GM10248 (cell line): Measurements from ENCODE around the gene PTPN13.
"Not testable (repeated sequence)": the region's sequence is repeated elsewhere in the genome, so short reads cannot be mapped to it uniquely, and the experiment has no call there.

Experiments used
- CTCF ChIA-PET: fragments of 300-600 bp; sonication (Branson Sonifier 250); formaldehyde crosslinking; extraction: SDS; loops from one replicate; lab custom pipeline; 2021; ENCODE audit warnings: antibody characterized with exemption; lab: Yijun Ruan, JAX
- POLR2A ChIA-PET: fragments of 350-650 bp; sonication (Branson Sonifier 250); formaldehyde crosslinking; extraction: SDS; loops from one replicate; lab custom pipeline; 2020; ENCODE audit warnings: antibody characterized with exemption; lab: Yijun Ruan, JAX
- DNase-seq: peaks from one replicate; pipeline ENCODE4 v3.0.0; 2012; ENCODE audit errors: extremely low spot score
- TF ChIP-seq, protein P1 (sequence below): IDR thresholded peaks from 2 replicates; pipeline ENCODE4 v1.5.1; 2012; ENCODE audit warnings: mild to moderate bottlenecking, low read depth; ENCODE audit errors: extremely low read depth, missing control alignments, control extremely low read depth

Gene PTPN13

DNA sequence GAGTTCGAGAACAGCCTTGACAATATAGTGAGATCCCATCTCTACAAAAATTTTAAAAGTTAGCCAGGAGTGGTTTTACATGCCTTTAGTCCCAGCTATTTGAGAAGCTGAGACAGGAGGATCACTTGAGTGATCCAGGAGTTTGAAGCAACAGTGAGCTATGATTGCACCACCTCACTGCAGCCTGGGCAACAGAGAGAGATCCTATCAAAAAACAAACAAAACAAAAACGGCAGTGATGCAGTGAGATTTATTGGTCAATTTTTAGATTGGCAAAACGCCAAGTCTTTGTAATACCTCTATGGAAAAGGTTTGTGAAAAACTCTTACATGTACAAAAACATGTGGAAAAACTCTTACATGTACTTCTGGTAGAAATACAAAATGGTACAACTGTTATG is 91.3 kb downstream of the PTPN13 start:
- CTCF ChIA-PET, result no interaction called here
- POLR2A ChIA-PET, result no interaction called here
- TF ChIP-seq, protein P1, sequence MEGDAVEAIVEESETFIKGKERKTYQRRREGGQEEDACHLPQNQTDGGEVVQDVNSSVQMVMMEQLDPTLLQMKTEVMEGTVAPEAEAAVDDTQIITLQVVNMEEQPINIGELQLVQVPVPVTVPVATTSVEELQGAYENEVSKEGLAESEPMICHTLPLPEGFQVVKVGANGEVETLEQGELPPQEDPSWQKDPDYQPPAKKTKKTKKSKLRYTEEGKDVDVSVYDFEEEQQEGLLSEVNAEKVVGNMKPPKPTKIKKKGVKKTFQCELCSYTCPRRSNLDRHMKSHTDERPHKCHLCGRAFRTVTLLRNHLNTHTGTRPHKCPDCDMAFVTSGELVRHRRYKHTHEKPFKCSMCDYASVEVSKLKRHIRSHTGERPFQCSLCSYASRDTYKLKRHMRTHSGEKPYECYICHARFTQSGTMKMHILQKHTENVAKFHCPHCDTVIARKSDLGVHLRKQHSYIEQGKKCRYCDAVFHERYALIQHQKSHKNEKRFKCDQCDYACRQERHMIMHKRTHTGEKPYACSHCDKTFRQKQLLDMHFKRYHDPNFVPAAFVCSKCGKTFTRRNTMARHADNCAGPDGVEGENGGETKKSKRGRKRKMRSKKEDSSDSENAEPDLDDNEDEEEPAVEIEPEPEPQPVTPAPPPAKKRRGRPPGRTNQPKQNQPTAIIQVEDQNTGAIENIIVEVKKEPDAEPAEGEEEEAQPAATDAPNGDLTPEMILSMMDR, result no peak
- DNase-seq, result no peak

DNA sequence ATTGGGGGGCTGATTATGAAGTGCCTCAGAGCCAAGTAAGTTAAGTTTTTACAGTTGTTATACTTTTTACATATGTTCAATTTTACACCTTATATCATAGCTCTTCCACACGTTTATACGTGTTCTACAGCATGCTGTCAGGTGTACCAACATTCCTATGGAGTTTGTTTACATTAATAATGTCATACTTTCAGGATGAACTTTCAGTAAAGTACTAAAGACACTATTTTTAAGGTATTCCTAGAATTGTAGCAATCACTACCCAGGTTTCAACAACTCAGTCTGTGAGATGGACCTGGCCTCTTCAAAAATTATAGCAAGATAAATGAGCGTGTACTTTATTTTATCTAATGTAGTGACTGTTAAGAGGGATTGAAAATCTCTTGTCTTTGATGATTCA is 92.6 kb downstream of the PTPN13 start:
- ChIA-PET CTCF (interaction anchor here (1.4 to 1.7 kb wide), 2 partner anchors 23 to 29 kb away, joined by 3 read pairs; no protein-coding TSS in a partner anchor), POLR2A (no interaction called here)
- DNase-seq, result no peak
- TF ChIP-seq, protein P1, result no peak

DNA sequence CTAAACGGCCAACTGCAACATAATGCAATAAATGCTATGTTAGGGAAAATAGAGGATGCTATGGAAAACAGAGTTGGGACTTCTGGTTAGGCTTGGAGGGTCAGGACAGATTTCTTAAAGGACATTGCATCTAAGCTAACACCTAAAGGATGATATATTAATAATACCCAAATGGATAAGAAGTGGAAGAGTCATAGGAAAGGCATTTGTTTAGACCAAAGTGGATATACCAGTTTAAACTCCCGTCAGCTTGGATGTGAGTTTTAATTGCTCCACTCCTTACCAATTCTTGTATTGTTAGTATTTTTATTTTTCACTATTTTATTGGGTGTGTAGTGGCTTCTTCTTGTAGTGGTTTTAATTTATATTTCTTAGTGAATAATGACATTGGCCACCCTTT is 93.9 kb downstream of the PTPN13 start:
- ChIA-PET POLR2A (no interaction called here), CTCF (interaction anchor here (1.4 kb wide), 1 partner anchor 21 kb away, joined by 3 read pairs; no protein-coding TSS in a partner anchor)
- DNase-seq, result no peak
- TF ChIP-seq, protein P1, result no peak

DNA sequence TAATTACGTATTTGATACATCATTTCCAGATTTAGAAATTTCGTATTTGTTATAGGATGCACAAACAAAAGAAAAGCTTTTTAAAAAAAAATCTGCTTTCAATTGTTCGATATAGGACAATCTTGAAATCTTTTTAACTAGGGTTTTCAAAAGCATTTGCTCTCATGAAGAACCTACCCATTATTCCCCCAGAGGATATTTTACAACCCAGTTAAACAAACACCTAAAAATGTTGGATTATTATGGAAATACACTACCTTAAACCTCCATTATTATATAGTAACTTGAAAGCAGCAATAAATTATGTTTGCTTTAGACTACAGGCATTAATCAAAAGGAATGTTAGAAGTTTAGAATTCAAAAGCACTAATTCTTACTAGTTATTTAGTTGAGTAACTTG is 110.5 kb downstream of the PTPN13 start:
- DNase-seq, result no peak
- TF ChIP-seq, protein P1, result no peak
- CTCF ChIA-PET, result interaction anchor here (1.2 kb wide), 1 partner anchor 208 kb away, joined by 3 read pairs; no protein-coding TSS in a partner anchor
- POLR2A ChIA-PET, result no interaction called here

DNA sequence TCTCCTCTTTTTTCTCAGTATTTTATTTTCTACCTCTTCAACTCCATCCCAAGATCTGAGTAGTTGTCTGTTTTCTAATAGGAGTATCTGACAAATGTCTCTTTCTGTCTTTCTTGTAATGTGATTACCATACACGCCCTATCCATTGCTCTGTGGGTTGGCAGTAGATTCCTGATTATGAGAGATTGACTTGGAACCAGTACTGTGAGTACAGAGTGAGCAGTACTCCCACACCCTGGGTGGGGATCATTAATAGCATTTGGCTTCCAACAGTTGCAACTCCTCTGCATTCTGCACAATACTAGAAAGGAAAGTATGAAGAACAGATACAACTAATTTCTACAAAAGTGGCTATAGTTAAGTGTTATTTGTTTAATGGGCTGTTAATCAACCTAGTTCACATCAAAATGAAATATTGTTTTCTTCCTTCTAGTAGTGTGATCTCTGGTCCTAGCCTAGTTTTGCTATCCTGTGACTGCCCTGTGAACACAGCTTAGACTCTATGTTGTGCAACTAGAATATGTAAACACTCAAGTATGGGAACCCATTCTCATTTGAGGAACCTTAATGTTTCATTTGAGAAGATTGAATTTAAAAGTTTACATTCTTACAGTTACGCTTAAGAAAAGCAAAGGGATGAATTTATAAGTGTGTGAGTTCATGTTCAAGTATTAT is 112.9 kb downstream of the PTPN13 start:
- CTCF ChIA-PET, result no interaction called here
- no peak for DNase-seq
- TF ChIP-seq, protein P1, result no peak
- POLR2A ChIA-PET, result no interaction called here

DNA sequence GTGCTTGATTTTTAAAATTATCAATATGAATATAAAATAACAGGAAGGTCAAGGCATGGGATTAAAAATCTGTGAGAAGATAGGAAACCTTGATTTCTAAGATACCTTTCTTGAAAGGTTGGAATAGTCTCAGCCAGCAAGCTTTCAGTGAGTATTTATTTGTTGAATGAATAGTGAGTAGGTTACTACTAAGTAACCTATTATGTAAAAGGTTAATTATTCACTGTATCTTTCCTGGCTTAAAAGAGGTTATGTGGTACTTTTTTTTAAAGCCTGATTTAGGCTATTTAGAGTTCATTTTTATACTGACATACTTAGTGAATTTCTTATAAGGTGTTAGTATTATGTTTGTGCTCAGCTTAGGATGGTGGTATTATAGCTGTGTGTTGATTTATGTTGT is 123.5 kb downstream of the PTPN13 start:
- ChIA-PET CTCF (no interaction called here), POLR2A (no interaction called here)
- TF ChIP-seq, protein P1, result no peak
- no peak for DNase-seq

DNA sequence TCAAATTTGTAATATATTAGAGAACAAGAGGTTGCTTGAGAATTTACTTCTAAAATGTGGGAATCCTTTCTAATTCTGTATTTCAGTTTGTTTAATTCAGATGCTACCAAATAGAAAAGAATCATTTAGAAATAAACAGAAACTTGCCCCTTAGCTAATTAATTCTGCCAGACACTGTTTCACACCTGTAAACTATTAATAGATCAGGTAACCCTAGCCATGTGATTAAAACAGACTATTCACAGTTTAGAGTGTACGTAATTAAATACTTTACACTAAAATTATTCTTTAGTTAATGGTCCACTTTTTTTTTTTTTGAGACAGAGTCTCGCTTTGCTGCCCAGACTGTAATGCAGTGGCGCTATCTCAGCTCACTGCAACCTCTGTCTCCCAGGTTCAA is 124.0 kb downstream of the PTPN13 start:
- TF ChIP-seq, protein P1, result no peak
- POLR2A ChIA-PET, result no interaction called here
- no peak for DNase-seq
- CTCF ChIA-PET, result no interaction called here

DNA sequence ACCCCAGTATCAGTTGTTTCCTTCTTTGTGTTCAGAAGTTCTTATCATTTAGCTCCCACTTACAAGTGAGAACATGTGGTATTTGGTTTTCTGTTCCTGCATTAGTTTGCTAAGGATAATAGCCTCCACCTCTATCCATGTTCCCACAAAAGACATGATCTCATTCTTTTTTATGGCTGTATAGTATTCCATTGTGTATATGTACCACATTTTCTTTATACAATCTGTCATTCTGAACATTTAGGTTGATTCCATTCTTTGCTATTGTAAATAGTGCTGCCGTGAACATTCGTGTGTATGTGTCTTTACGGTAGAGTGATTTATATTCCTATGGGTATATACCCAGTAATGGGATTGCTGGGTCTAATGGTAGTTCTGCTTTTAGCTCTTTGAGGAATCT is 125.0 kb downstream of the PTPN13 start:
- DNase-seq, POLR2A ChIA-PET, CTCF ChIA-PET: not testable (repeated sequence)
